ENCODE results near the gene RAB10.

GRCh38 chr2:26052740-26053139, 18.9 kb downstream of the RAB10 start:
- TF ChIP-seq CTCF (IDR thresholded peaks at IDR 0.05) (no peak), POLR2A (IDR thresholded peaks at IDR 0.05) (no peak)

All from thyroid gland (tissue), 4 donors.